Measurements from ENCODE around the gene STRIT1. TPM values are rescaled to one million over a fixed set of nuclear protein-coding genes. Genes with fewer than 3 reads are reported as not detected.

STRIT1 gene
- total RNA-seq, 2 experiments from 2014 or later: not detected

GRCh38 chr3:155313300-155313699 is 19.8 kb upstream of the STRIT1 start:
- H3K4me3 ChIP-seq (ENCODE audit: low read depth, low read length, poor library complexity, severe bottlenecking): no peak overlapping the region
- CTCF ChIA-PET (ENCODE audit: unreplicated experiment): no interaction called here

GRCh38 chr3:155312781-155313180 is 19.3 kb upstream of the STRIT1 start:
- no peak overlapping the region for H3K4me2 ChIP-seq (ENCODE audit: low read length)
- intact Hi-C loops (cut with micrococcal nuclease; ENCODE audit: unreplicated experiment): no loop called here
- ChIA-PET POLR2A (no interaction called here), CTCF (ENCODE audit: unreplicated experiment) (no interaction called here)
- no TSS peak for BruUV-seq (replicated peaks)
- H3K9me2 ChIP-seq (ENCODE audit: insufficient read depth, low read length): no peaks in the 10 kb centered on the region
- TF ChIP-seq CTCF (conservative IDR thresholded peaks at IDR 0.05; ENCODE audit: low read length) (no peak), EZH2phosphoT487 (IDR thresholded peaks at IDR 0.05; ENCODE audit: borderline replicate concordance, low read depth, low read length) (no peak)
- DNase-seq (ENCODE audit: low spot score): no peak
- H4K20me1 ChIP-seq (ENCODE audit: insufficient read depth, low read length): no peaks in the 10 kb centered on the region
- no peak overlapping the region for H3K27ac ChIP-seq (ENCODE audit: low read depth, low read length, poor library complexity, severe bottlenecking)
- H3K79me2 ChIP-seq (ENCODE audit: insufficient read depth, low read depth, low read length): no peaks in the 10 kb centered on the region
- no peak overlapping the region for H2AFZ ChIP-seq (ENCODE audit: low read length)
- no peaks in the 10 kb centered on the region for H3K4me1 ChIP-seq (ENCODE audit: insufficient read depth, low read length, poor library complexity, severe bottlenecking)
- no peak overlapping the region for H3K4me3 ChIP-seq (ENCODE audit: low read depth, low read length, poor library complexity, severe bottlenecking)
- H3K36me3 ChIP-seq (ENCODE audit: insufficient read depth, low read length): no peaks in the 10 kb centered on the region
- no peaks in the 10 kb centered on the region for H3K9me3 ChIP-seq (ENCODE audit: low read length)

More at GRCh38 chr3:155313300-155313699, 19.8 kb upstream of the STRIT1 start:
- Histone ChIP-seq H3K36me3 (ENCODE audit: insufficient read depth, low read length) (no peaks in the 10 kb centered on the region), H3K9me3 (ENCODE audit: low read length) (no peaks in the 10 kb centered on the region), H3K79me2 (ENCODE audit: insufficient read depth, low read depth, low read length) (no peaks in the 10 kb centered on the region), H2AFZ (ENCODE audit: low read length) (no peak overlapping the region), H4K20me1 (ENCODE audit: insufficient read depth, low read length) (no peaks in the 10 kb centered on the region), H3K27ac (ENCODE audit: low read depth, low read length, poor library complexity, severe bottlenecking) (no peak overlapping the region), H3K9me2 (ENCODE audit: insufficient read depth, low read length) (no peaks in the 10 kb centered on the region), H3K4me2 (ENCODE audit: low read length) (no peak overlapping the region), H3K4me1 (ENCODE audit: insufficient read depth, low read length, poor library complexity, severe bottlenecking) (no peaks in the 10 kb centered on the region)
- POLR2A ChIA-PET: no interaction called here
- no peak for DNase-seq (ENCODE audit: low spot score)
- intact Hi-C loops (cut with micrococcal nuclease; ENCODE audit: unreplicated experiment): no loop called here
- BruUV-seq (replicated peaks): no TSS peak
- TF ChIP-seq EZH2phosphoT487 (IDR thresholded peaks at IDR 0.05; ENCODE audit: borderline replicate concordance, low read depth, low read length) (no peak), CTCF (conservative IDR thresholded peaks at IDR 0.05; ENCODE audit: low read length) (no peak)

- no peaks in the 10 kb centered on the region for H3K4me1 ChIP-seq (ENCODE audit: insufficient read depth, low read length, poor library complexity, severe bottlenecking)
- CTCF ChIA-PET (ENCODE audit: unreplicated experiment): no interaction called here
- no peak overlapping the region for H2AFZ ChIP-seq (ENCODE audit: low read length)
- POLR2A ChIA-PET: interaction anchor here (0.5 kb wide), 1 partner anchor 552 kb away, joined by 3 read pairs; no protein-coding TSS in a partner anchor
- no TSS peak for BruUV-seq (replicated peaks)
- no peaks in the 10 kb centered on the region for H3K79me2 ChIP-seq (ENCODE audit: insufficient read depth, low read depth, low read length)
- H3K27ac ChIP-seq (ENCODE audit: low read depth, low read length, poor library complexity, severe bottlenecking): no peak overlapping the region
- intact Hi-C loops (cut with micrococcal nuclease; ENCODE audit: unreplicated experiment): no loop called here
- H3K9me2 ChIP-seq (ENCODE audit: insufficient read depth, low read length): no peaks in the 10 kb centered on the region
- H3K4me3 ChIP-seq (ENCODE audit: low read depth, low read length, poor library complexity, severe bottlenecking): no peak overlapping the region
- DNase-seq (ENCODE audit: low spot score): no peak
- H4K20me1 ChIP-seq (ENCODE audit: insufficient read depth, low read length): no peaks in the 10 kb centered on the region
- H3K9me3 ChIP-seq (ENCODE audit: low read length): no peaks in the 10 kb centered on the region
- H3K4me2 ChIP-seq (ENCODE audit: low read length): no peak overlapping the region
- no peaks in the 10 kb centered on the region for H3K36me3 ChIP-seq (ENCODE audit: insufficient read depth, low read length)
- TF ChIP-seq EZH2phosphoT487 (IDR thresholded peaks at IDR 0.05; ENCODE audit: borderline replicate concordance, low read depth, low read length) (no peak), CTCF (conservative IDR thresholded peaks at IDR 0.05; ENCODE audit: low read length) (no peak)
Observed at GRCh38 chr3:155309581-155309980, 16.1 kb upstream of the STRIT1 start.

Measured in OCI-LY7 (cell line).